Central memory CD4-positive, alpha-beta T cell (primary cell): ENCODE data around the gene PDGFRB.

ENCODE experiments used
- DNase-seq: peaks from one replicate; pipeline ENCODE4 v3.0.0; 2022

The PDGFRB gene

GRCh38 chr5:150080696-150081435, 74.8 kb downstream of the PDGFRB start:
- DNase-seq, result no peak

GRCh38 chr5:150079909-150080461, 75.7 kb downstream of the PDGFRB start:
- DNase-seq, result no peak

DNA sequence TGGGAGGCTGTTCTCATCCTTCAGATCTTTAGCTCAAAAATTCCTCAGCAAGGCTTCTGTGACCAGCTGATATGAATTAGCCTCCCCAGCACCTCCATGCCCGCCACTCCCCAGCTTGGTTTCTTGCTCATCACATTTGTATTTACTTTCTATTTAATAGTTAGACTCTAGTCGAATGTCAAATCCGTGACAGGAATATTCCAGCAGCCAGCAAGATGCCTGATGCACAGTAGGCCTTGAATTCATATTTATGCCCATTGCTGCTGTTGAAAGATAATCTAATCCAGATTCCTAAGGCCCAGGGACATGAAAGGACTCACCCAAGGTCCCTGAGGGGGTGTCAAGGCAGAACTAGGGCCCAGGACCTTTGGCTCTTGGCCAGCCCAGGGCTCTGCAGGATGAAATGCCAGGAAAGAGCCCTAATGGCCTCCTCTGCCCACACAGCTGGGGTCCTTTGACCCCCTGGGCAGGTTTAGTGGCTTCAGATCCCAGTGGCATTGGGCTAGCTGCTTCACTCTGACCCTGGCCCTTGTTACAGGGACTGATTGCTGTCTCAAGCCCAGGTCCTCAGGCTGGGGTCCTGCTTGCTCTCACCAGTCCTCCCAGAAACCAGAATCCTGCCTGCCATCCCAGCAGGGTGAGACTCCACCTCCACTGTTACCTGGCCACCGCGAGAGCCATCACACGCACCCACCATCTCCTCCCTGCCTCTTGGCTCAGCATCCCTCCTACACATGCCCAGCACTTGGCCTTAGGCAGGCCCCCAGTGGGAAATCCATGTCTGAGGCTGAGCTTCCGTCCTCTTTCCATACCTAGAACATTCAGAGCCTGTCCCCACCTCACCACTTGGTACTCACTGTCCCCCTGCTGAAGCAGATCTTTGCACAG, 76.6 kb downstream of the PDGFRB start:
- no peak for DNase-seq

DNA sequence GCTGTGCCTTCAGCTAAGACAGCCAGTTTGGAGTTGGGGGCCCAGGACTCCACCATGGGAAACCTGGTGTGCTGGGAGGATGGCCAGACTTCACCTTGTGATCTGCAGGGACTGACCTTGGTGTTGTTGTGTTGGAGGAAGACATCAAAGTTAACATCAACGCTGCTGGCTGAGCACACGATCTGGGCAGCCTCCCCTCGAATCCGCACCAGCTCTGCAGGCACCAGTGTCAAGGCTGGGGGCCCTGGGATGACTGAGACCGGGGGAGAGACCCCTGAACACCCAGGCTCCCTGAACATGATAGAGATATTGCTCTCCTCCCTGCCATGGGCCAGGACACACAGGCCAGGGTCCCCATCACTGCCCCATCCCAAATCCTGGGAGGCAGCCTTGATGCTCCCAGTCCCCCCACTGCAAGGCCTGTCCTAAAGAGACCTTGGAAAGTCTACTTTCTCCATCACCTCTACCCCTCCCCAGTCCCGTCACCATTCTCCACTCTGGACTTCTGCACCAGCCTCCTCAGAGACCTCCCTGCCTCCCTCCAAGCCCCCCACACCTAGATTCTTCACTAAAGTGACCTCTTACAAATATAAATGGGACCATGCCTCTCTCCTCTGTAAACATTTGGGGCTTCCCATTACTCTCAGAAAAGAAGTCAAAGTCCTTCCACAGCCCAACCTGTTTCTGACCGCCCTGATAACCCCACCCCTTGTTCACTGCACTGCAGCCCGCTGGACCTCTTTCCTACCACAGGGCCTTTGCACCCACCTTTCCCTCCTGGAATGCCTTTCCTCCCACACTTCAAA, 77.4 kb downstream of the PDGFRB start:
- no peak for DNase-seq

GRCh38 chr5:150077060-150077459, 78.6 kb downstream of the PDGFRB start:
- DNase-seq, result no peak

DNA sequence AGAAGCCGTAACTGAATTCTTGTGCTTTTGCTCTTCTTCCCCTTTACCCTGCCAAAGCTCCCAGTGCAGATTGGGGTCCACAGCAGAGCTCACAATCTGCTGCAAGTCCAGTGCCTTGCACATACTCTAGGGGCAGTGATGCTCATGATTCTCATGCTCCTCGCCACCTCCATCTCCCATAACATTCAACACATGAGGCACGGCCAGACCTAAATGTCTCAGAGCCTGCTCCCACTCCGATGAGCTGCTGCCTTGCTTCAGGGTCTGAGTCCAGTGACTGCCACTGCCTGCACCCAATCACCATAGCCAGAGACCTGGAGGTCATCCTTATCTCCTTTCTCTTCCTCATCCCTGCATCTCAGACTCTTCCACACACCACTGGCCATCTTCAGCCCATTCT, 79.8 kb downstream of the PDGFRB start:
- no peak for DNase-seq

DNA sequence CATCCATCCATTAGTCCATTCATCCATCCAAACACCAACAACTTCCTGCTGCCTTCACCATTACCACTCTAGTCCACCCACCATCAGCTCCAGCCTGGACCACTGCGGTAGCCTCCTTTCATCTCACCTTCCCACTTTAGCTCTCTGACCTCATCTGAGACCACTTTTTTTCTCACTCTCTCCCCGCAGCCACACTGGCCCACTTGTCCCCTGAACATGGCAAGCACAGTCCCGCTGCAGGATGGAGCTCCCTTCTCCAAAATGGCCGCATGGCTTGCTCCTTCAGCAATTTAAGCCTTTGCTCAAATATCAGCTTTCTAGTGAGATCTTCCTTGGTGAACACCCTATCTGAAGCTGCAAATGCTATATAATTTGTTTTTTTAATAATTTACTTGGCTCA, 80.4 kb downstream of the PDGFRB start:
- DNase-seq, result no peak

DNA sequence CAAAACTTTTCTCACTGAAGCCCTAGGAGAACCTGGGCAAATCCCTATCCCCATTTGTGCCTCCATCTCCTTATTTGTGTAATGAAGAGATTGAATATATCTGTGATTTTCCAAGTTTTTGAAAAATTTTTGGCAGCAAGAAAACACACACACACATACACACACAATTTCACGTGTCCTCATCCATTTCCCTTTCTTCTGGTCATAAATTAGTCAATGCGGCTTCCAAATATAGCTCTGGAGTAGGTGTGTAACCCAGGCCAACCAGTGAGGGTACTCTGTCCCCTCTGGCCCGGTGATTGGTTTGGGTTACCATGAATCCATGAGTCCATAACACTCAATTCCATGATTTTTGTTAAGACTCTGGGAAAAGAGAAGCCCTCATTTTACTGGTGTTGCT, 82.0 kb downstream of the PDGFRB start:
- no peak for DNase-seq

- DNase-seq, result no peak
Observed at GRCh38 chr5:150073086-150073625, 82.5 kb downstream of the PDGFRB start.

DNA sequence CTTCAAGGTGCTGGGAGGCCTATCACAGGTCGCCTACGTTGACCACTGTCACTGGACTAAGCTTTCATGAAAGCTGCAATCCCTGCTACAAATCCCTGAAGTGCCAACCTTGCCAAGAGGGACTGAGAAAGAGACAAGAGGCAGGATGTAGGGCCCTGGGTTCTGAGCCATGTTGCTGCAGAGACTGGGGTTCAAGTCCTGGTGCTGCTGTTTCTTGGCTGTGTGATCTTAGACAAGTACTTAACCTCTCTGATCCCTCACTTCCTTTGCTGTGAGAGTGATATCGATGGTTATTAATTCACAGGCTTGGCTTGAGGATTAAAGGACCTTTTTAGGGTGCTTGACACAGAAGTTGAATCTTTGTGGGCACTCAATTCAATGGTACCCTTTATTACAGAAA, 84.8 kb downstream of the PDGFRB start:
- DNase-seq, result no peak

DNA sequence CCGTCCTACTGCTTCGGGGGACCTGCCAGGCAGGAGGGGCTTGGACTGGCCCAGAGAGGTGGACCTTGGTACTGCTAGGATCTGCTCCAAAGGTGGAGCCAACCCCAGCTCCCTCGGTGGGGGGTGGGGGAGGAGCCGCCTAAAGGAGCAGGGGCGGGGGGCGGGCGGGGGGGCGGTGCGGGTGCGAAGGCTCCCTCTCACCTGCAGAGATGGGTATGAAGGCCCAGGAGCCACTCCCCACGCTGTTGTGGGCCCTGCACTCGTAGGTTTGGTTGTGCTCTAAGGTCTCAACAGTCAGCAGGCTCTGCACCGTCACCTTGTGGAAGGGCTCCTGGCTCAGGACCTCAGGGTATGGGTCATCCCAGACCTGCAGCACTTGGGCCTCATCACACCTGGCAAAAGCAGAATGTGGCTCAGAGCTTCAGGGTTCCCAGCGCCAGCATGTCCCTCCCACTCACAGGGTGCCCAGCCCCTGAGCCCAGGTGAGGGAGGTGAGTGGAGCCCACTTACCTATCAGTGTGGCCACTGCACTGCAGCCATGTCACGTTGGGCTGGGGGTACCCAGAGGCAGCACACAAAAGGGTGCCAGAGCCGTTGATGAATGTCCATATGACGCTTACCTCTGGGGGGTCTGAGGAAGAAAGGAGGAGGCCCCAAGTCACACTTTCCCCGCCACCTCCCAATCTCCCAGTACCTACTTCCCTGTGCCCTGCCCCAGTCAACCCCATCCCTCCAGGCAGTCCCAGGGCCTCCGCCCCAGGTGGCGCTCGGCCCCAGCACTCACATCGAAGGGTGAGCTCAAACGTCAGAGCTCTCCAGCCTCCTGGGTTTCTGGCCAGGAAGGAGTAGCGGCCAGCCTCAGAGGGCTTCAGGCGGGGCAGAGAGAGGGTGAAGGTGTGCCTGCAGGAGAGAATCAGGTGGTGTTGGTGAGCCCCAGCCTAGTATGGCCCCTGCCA, 85.7 kb downstream of the PDGFRB start:
- no peak for DNase-seq

DNA sequence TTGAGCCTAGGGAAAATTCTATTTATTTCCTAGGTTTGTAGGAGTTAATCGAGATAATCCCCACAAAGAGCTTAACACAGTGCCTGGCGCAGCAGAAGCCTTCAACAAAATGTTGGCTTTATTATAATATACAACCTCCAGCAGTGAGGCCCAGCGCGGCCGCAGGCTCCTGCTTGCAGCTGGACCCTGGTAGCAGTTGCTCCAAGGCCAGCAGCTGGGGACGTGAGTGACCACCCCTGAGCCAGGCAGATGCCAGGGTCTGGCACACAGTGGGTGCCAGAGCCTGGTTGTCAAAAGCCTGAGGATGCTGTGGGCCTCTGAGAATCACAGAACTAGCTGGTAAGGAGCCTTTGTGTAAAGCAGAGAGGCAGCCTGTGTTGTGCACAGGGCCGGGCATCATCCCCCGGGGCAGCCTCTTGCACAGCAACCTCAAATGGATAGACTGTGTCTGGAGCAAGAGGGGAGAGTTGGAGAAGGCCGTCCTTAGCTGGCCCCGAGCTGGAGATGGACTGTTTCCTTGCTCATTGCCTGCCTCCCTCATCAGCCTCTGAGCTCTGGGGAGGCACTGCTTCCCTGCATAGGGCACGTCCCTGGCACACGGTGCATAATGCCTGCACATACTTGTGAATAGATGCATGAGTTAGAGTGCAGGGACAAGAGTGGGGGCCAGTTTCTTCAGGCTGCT, 86.5 kb downstream of the PDGFRB start:
- DNase-seq, result no peak

DNA sequence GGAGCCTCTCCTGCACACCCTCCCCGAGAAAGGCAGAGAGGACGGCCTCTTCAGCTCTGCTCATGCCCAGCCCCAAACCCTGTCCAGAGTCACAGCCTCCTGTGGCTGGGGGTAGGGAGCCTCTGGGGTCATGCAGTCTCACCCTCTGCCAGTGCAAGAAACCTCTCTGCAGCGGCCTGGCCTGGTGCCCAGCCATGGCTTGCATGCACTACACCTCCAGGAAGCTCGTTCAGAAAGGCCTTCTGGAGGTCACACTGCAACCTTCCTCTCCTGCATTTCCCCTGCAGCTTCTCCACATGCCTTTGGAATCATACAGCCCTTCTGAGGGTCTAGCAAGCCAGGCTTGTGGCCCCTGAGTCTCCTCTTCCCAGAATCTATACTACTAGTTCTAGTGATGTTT, 87.2 kb downstream of the PDGFRB start:
- DNase-seq, result no peak

DNA sequence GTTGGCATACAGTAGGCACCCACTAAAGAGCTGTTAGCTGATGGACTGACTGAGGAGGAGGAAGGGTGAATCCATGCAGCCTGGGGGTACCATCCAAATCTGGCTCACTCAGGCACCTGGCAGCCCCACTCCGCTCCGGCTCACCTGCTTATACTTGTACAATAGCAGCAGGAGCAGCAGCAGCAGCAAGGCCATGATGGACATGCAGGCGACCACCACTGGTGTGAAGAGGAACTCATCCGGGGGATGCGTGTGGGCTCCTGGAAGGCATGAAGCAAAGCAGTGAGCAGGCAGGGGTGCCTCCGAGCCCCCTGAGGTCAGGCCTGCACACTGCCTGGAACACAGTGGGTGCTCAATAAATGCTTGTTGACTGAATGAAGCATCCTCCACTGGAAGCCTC, 87.6 kb downstream of the PDGFRB start:
- DNase-seq, result no peak

DNA sequence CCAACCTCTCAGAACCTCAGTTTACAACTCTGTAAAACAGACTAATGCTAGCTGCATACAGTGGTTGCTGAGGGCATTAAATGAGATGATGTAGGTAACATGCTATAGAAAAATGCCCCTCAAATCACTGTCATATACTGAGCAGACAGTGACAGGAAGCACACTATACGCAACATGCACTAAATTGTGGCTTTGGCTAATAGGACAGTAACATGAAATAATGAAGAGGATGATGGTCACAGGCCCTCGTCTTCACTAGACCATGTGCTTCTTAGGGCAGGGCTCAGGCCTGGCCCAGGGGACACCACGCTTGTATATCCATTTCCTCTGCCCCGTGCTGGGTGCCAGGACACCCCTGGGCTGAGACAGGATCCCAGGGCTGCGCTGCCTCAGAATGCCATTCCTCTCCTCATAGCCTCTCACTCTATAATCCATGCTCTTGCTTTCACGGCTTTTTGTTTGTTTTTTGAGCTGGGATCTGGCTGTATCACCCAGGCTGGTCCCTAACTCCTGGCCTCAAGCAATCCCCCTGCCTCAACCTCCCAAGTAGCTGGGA, 88.2 kb downstream of the PDGFRB start:
- no peak for DNase-seq

GRCh38 chr5:150066901-150067396, 88.7 kb downstream of the PDGFRB start:
- no peak for DNase-seq

GRCh38 chr5:150066436-150066835, 89.2 kb downstream of the PDGFRB start:
- DNase-seq, result no peak

- DNase-seq, result no peak
Observed at GRCh38 chr5:150065886-150066285, 89.8 kb downstream of the PDGFRB start.

DNA sequence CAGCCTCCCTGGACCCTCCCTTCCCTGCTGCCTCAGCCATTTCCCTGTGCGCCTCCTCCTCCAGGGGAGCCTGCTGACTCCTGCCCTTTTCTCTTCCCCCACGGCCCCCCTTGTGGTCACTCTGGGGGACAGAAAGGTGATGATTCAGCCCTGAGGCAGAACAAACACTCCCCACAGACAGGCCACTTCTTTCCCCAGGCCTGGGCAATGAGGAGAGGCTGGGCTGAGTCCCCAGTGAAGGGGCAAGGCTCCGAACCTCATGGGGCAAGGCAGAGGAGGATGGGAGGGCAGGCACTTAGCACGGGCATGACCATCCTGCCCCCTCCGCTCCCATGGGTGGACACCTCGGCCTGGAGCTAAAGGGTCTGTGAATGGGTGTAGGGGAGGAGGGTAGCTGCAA, 90.3 kb downstream of the PDGFRB start:
- DNase-seq, result no peak

DNA sequence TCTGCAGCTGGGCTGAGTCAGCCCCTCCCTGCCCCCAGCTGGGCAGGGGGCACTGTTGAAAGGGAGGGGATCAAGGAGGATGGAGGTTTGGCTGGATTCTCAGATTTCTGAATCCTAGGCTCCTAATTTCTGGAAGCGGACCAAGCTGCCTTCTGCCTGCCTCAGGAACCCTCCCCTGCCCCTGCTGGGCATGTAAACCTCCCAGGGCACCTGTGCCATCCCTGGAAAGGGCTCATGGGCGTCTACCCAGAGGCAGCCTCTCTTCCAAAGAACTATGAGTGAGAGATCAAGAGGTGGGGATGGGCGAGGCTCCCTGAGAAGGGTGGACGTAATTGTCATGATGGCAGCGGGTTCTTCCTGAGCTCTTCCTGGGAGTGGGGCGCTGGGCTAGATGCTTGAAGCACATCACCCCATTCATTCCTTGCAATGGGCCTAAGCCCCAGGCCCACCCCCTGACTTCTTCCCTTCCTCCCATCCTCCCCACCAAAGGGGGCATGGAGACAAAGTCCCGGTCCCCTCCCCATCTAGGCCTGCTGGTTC, 90.9 kb downstream of the PDGFRB start:
- no peak for DNase-seq
